Body of pancreas (tissue), 4 donors: ENCODE data around the gene SNRK. TPM values are rescaled to one million over a fixed set of nuclear protein-coding genes. Genes with fewer than 3 reads are reported as not detected.

ENCODE experiments used
- ATAC-seq: fragments of 150-250 bp; one replicate; pipeline ENCODE4 v1.9.1; 2016
- DNase-seq, 4 donors: peaks; one replicate each; pipeline ENCODE4 v3.0.0-alpha.2; 2019
- H3K27ac ChIP-seq, 4 donors: fragments of 200-600 bp; sonication (generic); 1 replicate in 3 of 4; 2 replicates in 1 of 4; pipeline versions ENCODE4 v1.5.1 to v1.6.1; 2016 to 2019; ENCODE audit warnings: mild to moderate bottlenecking in 1 of 4, mixed read lengths in 1 of 4, moderate library complexity in 1 of 4
- H3K27me3 ChIP-seq, 2 donors: fragments of 200-600 bp; sonication (generic); one replicate each; pipeline ENCODE4 v1.6.0; 2016; ENCODE audit warnings: mild to moderate bottlenecking in 1 of 2
- H3K36me3 ChIP-seq, 2 donors: fragments of 200-600 bp; sonication (generic); replicated peaks in 1 of 2; 2 replicates each; pipeline ENCODE4 v1.5.1; 2016; ENCODE audit warnings: low read depth in 2 of 2; ENCODE audit not compliant: insufficient read depth in 1 of 2
- H3K4me1 ChIP-seq: fragments of 200-600 bp; sonication (generic); one replicate; pipeline ENCODE4 v1.6.0; 2016
- H3K4me3 ChIP-seq, 2 donors: fragments of 200-600 bp; sonication (generic); 1 replicate in 1 of 2; 2 replicates in 1 of 2; pipeline ENCODE4 v1.5.1; 2016 to 2019
- H3K9me3 ChIP-seq, 3 donors: fragments of 200-600 bp; sonication (generic); 1 replicate in 2 of 3; 2 replicates in 1 of 3; pipeline ENCODE4 v1.5.1; 2016
- POLR2A ChIP-seq, 3 donors: fragments of 450-650 bp; IDR thresholded peaks; one replicate each; pipeline ENCODE4 v1.6.1; 2016; ENCODE audit warnings: antibody characterized with exemption in 3 of 3, mild to moderate bottlenecking in 2 of 3
- WGBS, 2 donors: methylation state at CpG; one replicate each; pipeline ENCODE4 v1.1.5; 2017; 5-methylcytosine and 5-hydroxymethylcytosine counted together
- intact Hi-C: fragments of 100-400 bp; cut with DNase I; formaldehyde crosslinking; loops from one replicate; pipeline ENCODE4 v1.15.1; 2023
- total RNA-seq, 2 donors: library from RNA; depleted of rRNA; stranded (reverse); fragments of >200 nt; gene quantifications; one replicate each; pipeline ENCODE4 v1.1.0, GENCODE V29; 2016
- TF ChIP-seq, protein P1 (sequence below), 7 experiments: fragments of 450-650 bp in 4 of 7; fragments of 200-600 bp in 3 of 7; sonication (generic) in 3 of 7; IDR thresholded peaks; one replicate each; pipeline ENCODE4 v1.5.1; 2016 to 2019; ENCODE audit warnings: antibody characterized with exemption in 7 of 7

The SNRK gene
- total RNA-seq, 2 donors from 2014 or later: 22.4 to 25.7 TPM

GRCh38 chr3:43319794-43320193 is 33.5 kb downstream of the SNRK start:
- Histone ChIP-seq H3K4me3 (no peak overlapping the region), H3K36me3 (no peaks in the 10 kb centered on the region), H3K4me1 (peaks cover 58% of the 10 kb centered on the region), H3K27me3 (no peaks in the 10 kb centered on the region), H3K9me3 (no peaks in the 10 kb centered on the region), H3K27ac (no peak overlapping the region)
- 93 to 94% methylated on average over 3 of the region's 3 CpGs for WGBS, 2 donors
- TF ChIP-seq POLR2A (IDR thresholded peaks at IDR 0.05): no peak
- TF ChIP-seq, protein P1, sequence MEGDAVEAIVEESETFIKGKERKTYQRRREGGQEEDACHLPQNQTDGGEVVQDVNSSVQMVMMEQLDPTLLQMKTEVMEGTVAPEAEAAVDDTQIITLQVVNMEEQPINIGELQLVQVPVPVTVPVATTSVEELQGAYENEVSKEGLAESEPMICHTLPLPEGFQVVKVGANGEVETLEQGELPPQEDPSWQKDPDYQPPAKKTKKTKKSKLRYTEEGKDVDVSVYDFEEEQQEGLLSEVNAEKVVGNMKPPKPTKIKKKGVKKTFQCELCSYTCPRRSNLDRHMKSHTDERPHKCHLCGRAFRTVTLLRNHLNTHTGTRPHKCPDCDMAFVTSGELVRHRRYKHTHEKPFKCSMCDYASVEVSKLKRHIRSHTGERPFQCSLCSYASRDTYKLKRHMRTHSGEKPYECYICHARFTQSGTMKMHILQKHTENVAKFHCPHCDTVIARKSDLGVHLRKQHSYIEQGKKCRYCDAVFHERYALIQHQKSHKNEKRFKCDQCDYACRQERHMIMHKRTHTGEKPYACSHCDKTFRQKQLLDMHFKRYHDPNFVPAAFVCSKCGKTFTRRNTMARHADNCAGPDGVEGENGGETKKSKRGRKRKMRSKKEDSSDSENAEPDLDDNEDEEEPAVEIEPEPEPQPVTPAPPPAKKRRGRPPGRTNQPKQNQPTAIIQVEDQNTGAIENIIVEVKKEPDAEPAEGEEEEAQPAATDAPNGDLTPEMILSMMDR (IDR thresholded peaks at IDR 0.05): no peak
- DNase-seq (no peak), ATAC-seq (no peak)
- intact Hi-C loops: no loop called here

DNA sequence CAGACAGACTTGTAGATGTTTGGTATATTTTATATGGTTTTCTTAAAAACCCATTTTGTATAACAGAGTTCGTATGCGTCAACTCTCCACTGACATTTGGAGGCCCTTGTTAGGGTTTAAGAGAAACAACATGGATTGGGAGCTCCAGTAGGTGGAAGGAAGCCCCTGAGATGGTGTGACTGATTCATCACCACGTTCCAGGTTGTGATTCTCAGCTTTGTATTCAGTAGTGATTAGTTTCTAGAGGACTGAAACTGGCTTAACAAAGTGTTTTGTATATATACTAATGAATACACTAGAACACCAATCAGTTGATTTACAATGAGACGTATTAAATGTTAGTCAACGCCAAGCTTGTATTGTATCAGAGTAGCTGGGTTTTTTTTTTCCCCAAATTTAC is 33.9 kb downstream of the SNRK start:
- ATAC-seq: no peak
- 88 to 95% methylated on average over 5 of the region's 5 CpGs for WGBS, 2 donors
- Histone ChIP-seq H3K4me1 (peaks cover 58% of the 10 kb centered on the region), H3K9me3 (no peaks in the 10 kb centered on the region), H3K27ac (no peak overlapping the region), H3K27me3 (no peaks in the 10 kb centered on the region), H3K36me3 (no peaks in the 10 kb centered on the region), H3K4me3 (no peak overlapping the region)
- intact Hi-C loops: no loop called here
- TF ChIP-seq, protein P1 (IDR thresholded peaks at IDR 0.05): no peak
- DNase-seq: no peak

DNA sequence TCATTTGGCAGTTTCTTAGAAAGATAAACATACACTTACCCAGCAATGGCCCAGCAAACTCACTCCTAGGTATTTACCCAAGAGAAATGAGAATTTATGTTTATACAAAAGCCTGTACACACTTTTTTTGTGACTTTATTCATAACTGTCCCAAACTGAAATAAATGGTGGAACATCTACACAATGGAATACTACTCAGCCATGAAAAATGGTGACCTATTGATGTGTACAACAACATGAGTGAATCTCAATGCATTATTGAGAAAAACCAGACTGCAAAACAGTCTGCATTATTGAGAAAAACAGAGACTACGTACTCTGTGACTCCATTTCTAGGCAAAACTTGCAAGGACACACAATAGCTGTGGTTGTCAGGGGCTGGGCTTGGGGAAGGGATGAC is 37.2 kb downstream of the SNRK start:
- Histone ChIP-seq H3K4me3 (no peak overlapping the region), H3K36me3 (no peaks in the 10 kb centered on the region), H3K4me1 (peaks cover 59% of the 10 kb centered on the region), H3K27ac (no peak overlapping the region), H3K27me3 (no peaks in the 10 kb centered on the region), H3K9me3 (no peaks in the 10 kb centered on the region)
- WGBS, 2 donors: 90 to 92% methylated on average over 1 of the region's 1 CpG
- no peak for TF ChIP-seq POLR2A (IDR thresholded peaks at IDR 0.05)
- TF ChIP-seq, protein P1 (IDR thresholded peaks at IDR 0.05): no peak
- ATAC-seq: no peak
- DNase-seq: no peak
- intact Hi-C loops: no loop called here

- no peak for DNase-seq
- TF ChIP-seq POLR2A (IDR thresholded peaks at IDR 0.05): no peak
- TF ChIP-seq, protein P1 (IDR thresholded peaks at IDR 0.05): no peak
- ATAC-seq: peak; percentile 59
- intact Hi-C loops: no loop called here
- Histone ChIP-seq H3K4me1 (peaks cover 46% of the 10 kb centered on the region), H3K4me3 (no peak overlapping the region), H3K9me3 (no peaks in the 10 kb centered on the region), H3K27me3 (no peaks in the 10 kb centered on the region), H3K36me3 (peaks cover 0 to 2% of the 10 kb centered on the region in 2 donors), H3K27ac (peak overlapping the region in 3 of 4 donors; percentile 36 to 59 (median 41))
- WGBS, 2 donors: 19 to 24% methylated on average over 3 of the region's 3 CpGs
Measured at GRCh38 chr3:43326891-43327581, 40.7 kb downstream of the SNRK start.

GRCh38 chr3:43327582-43327979 is 41.2 kb downstream of the SNRK start:
- Histone ChIP-seq H3K4me3 (no peak overlapping the region), H3K36me3 (peaks cover 0 to 2% of the 10 kb centered on the region in 2 donors), H3K9me3 (no peaks in the 10 kb centered on the region), H3K4me1 (peaks cover 46% of the 10 kb centered on the region), H3K27ac (peak overlapping the region in 3 of 4 donors; percentile 36 to 59 (median 41)), H3K27me3 (no peaks in the 10 kb centered on the region)
- no peak for TF ChIP-seq POLR2A (IDR thresholded peaks at IDR 0.05)
- TF ChIP-seq, protein P1 (IDR thresholded peaks at IDR 0.05): no peak
- DNase-seq (no peak), ATAC-seq (no peak)
- intact Hi-C loops: no loop called here
